CD4-positive, alpha-beta T cell (primary cell): ENCODE measurements around the gene DTD1. TPM values are rescaled to one million over a fixed set of nuclear protein-coding genes. Genes with fewer than 3 reads are reported as not detected.

Source experiments
- ATAC-seq: fragments of 200-7000 bp; cut with Tn5 transposase; one replicate; pipeline ENCODE4 v1.10.0; 2022; ENCODE audit warnings: mild to moderate bottlenecking; ENCODE audit not compliant: poor library complexity
- CTCF ChIA-PET: fragments of 350-600 bp; sonication (Branson Sonifier 250); formaldehyde crosslinking; loops from one replicate; lab custom pipeline; 2021; ENCODE audit warnings: antibody characterized with exemption, inconsistent platforms; lab: Charles Lee
- POLR2A ChIA-PET: fragments of 350-600 bp; sonication (Branson Sonifier 250); formaldehyde crosslinking; loops from one replicate; lab custom pipeline; 2021; ENCODE audit warnings: antibody characterized with exemption, inconsistent platforms; lab: Charles Lee
- DNase-seq, 14 experiments: peaks; one replicate each; pipeline ENCODE4 v3.0.0-alpha.2; 2013 to 2020; ENCODE audit warnings: mixed read lengths in 2 of 14
- H3K27ac ChIP-seq, 2 donors: one replicate each; pipeline versions ENCODE4 v1.5.1 to v1.7.0; 2013; ENCODE audit warnings: low read length in 2 of 2, low read depth in 1 of 2, mild to moderate bottlenecking in 1 of 2
- H3K27me3 ChIP-seq, 2 experiments: 1 replicate in 1 of 2; 2 replicates in 1 of 2; pipeline versions ENCODE4 v1.6.1 to v1.7.0; 2013; ENCODE audit warnings: low read length in 2 of 2, control low read depth in 1 of 2, mild to moderate bottlenecking in 1 of 2, moderate library complexity in 1 of 2; ENCODE audit not compliant: insufficient read depth in 2 of 2, control insufficient read depth in 1 of 2
- H3K36me3 ChIP-seq: one replicate; pipeline ENCODE4 v1.6.1; 2013; ENCODE audit warnings: low read length, control low read depth; ENCODE audit not compliant: insufficient read depth
- H3K4me1 ChIP-seq: one replicate; pipeline ENCODE4 v1.6.1; 2013; ENCODE audit warnings: low read length, control low read depth; ENCODE audit not compliant: insufficient read depth
- H3K4me3 ChIP-seq: one replicate; pipeline ENCODE4 v1.5.1; 2013; ENCODE audit warnings: mild to moderate bottlenecking, low read length, moderate library complexity
- H3K9me3 ChIP-seq, 2 experiments: 1 replicate in 1 of 2; 2 replicates in 1 of 2; pipeline versions ENCODE4 v1.6.1 to v1.7.0; 2013; ENCODE audit warnings: low read length in 2 of 2, mild to moderate bottlenecking in 2 of 2, control low read depth in 1 of 2, moderate library complexity in 1 of 2; ENCODE audit not compliant: control insufficient read depth in 1 of 2, insufficient read depth in 1 of 2
- H3K27ac Mint-ChIP-seq: one replicate; pipeline ENCODE4 v1.8.0; 2020; ENCODE audit warnings: mixed read lengths
- H3K27me3 Mint-ChIP-seq: one replicate; pipeline ENCODE4 v1.8.0; 2021; ENCODE audit warnings: mixed read lengths
- H3K36me3 Mint-ChIP-seq: one replicate; pipeline ENCODE4 v1.8.0; 2021; ENCODE audit warnings: low read depth, mixed read lengths
- H3K4me1 Mint-ChIP-seq: one replicate; pipeline ENCODE4 v1.8.0; 2021; ENCODE audit warnings: low read depth, mixed read lengths
- H3K4me3 Mint-ChIP-seq: one replicate; pipeline ENCODE4 v1.8.0; 2020; ENCODE audit warnings: mild to moderate bottlenecking, mixed read lengths
- H3K9me3 Mint-ChIP-seq: one replicate; pipeline ENCODE4 v1.8.0; 2020; ENCODE audit warnings: mixed read lengths
- CTCF ChIP-seq: fragments of 200-600 bp; IDR thresholded peaks from one replicate; pipeline ENCODE4 v1.8.0; 2022; ENCODE audit warnings: antibody characterized with exemption, mild to moderate bottlenecking
- intact Hi-C, 2 experiments: fragments of 100-400 bp; cut with DNase I in 1 of 2; cut with micrococcal nuclease in 1 of 2; formaldehyde crosslinking; loops; one replicate each; pipeline versions ENCODE4 v1.15.1 to v1.9.0; 2023 to 2025; cut with DNase I, micrococcal nuclease
- total RNA-seq, 174 experiments: library from RNA in 2 of 174; stranded (reverse) in 2 of 174; gene quantifications; one replicate each; pipeline ENCODE4 v1.2.3 and lab custom pipeline; 2021 to 2026

Gene DTD1
- total RNA-seq, 2 experiments from 2014 or later, result 15.4 to 16.1 TPM

GRCh38 chr20:18742841-18743240 is 155.0 kb downstream of the DTD1 start:
- peaks cover 41% of the 10 kb centered on the region for H3K36me3 Mint-ChIP-seq
- H3K27ac ChIP-seq, result no peak overlapping the region
- no peak for ATAC-seq
- no peaks in the 10 kb centered on the region for H3K9me3 Mint-ChIP-seq
- no peak for TF ChIP-seq CTCF
- no peak overlapping the region for H3K4me3 Mint-ChIP-seq
- no peak for DNase-seq
- H3K27ac Mint-ChIP-seq, result no peak overlapping the region
- POLR2A ChIA-PET, result no interaction called here
- H3K27me3 Mint-ChIP-seq, result no peaks in the 10 kb centered on the region
- CTCF ChIA-PET, result no interaction called here
- no peaks in the 10 kb centered on the region for H3K27me3 ChIP-seq
- H3K36me3 ChIP-seq, result peaks cover 30% of the 10 kb centered on the region
- H3K4me1 ChIP-seq, result peaks cover 11% of the 10 kb centered on the region
- intact Hi-C loops, result no loop called here
- H3K4me3 ChIP-seq, result no peak overlapping the region
- no peaks in the 10 kb centered on the region for H3K9me3 ChIP-seq
- H3K4me1 Mint-ChIP-seq, result no peaks in the 10 kb centered on the region

DNA sequence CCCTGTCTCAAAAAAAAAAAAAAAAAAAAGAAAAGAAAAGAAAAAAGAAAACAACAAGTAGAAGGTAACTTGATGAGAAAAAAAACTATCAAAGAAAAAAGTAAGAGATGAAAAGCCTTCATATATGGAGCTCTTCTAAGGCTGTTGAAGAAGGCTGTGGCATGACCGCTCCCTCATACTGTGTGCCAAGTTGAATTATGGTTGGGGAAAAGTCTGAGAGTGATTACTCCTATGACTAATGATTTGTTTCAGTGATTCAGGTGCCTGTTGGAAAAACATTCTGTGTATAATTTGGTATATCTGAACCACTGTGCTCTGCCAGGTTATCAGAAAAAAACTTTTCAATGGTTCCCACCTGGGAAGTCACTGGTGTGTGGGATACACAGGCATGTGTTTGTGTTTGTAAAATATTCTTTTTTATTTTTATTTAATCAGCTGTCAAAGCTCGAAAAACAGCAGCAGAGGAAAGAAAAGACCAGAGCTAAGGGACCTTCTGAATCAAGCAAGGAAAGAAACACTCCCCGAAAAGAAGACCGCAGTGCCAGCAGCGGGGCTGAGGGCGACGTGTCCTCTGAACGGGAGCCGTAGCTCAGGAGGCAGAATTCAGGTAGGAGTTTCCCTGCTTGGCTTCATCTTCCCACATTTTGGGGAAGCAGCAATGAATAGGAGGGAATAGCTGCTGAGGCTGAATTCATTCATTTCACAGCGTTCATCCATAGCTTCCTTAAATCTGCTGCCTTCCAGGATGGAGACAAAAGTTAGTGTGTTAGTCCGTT is 156.0 kb downstream of the DTD1 start:
- H3K36me3 Mint-ChIP-seq, result peaks cover 41% of the 10 kb centered on the region
- H3K27me3 ChIP-seq, result no peaks in the 10 kb centered on the region
- H3K9me3 Mint-ChIP-seq, result no peaks in the 10 kb centered on the region
- no peak overlapping the region for H3K4me3 Mint-ChIP-seq
- ATAC-seq (no peak), DNase-seq (no peak)
- H3K36me3 ChIP-seq, result peaks cover 30% of the 10 kb centered on the region
- no peaks in the 10 kb centered on the region for H3K27me3 Mint-ChIP-seq
- intact Hi-C loops, result no loop called here
- TF ChIP-seq CTCF, result no peak
- ChIA-PET CTCF (no interaction called here), POLR2A (no interaction called here)
- H3K4me3 ChIP-seq, result no peak overlapping the region
- no peaks in the 10 kb centered on the region for H3K4me1 Mint-ChIP-seq
- no peak overlapping the region for H3K27ac ChIP-seq
- no peak overlapping the region for H3K27ac Mint-ChIP-seq
- no peaks in the 10 kb centered on the region for H3K9me3 ChIP-seq
- peaks cover 1% of the 10 kb centered on the region for H3K4me1 ChIP-seq

DNA sequence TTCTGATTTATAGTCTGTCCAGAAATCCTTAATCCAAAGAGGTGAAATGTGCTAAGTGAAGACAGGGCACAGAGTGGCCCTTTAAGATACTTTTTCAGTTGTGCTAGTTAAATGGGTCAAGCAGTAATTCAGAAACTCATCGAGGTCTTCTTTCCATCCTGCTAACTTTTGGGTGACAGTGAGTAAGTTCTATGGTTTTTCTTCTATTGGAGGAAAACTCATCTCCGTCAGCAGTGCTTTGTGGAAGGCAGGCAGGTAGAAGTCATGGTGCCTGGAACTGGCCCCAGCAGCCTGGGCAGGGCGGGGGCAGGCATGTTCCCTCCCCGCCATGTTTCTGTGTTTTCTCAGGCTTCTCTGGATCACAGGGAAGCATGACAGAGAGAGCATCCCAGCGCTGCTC is 159.2 kb downstream of the DTD1 start:
- CTCF ChIA-PET, result no interaction called here
- ATAC-seq (no peak), DNase-seq (no peak)
- intact Hi-C loops, result no loop called here
- Histone ChIP-seq H3K9me3 (no peaks in the 10 kb centered on the region), H3K4me1 (no peaks in the 10 kb centered on the region), H3K27ac (no peak overlapping the region), H3K4me3 (no peak overlapping the region), H3K36me3 (peaks cover 30% of the 10 kb centered on the region), H3K27me3 (no peaks in the 10 kb centered on the region)
- Mint-ChIP-seq H3K27ac (no peak overlapping the region), H3K9me3 (no peaks in the 10 kb centered on the region), H3K36me3 (peaks cover 43% of the 10 kb centered on the region), H3K27me3 (no peaks in the 10 kb centered on the region), H3K4me3 (no peak overlapping the region), H3K4me1 (no peaks in the 10 kb centered on the region)
- POLR2A ChIA-PET, result no interaction called here
- no peak for TF ChIP-seq CTCF
